GM21367 (cell line): ENCODE results near the gene CDC42BPB.
A peak's percentile ranks its signal among the peaks of the same experiment; 100 is the strongest.

Source experiments
- ATAC-seq: cut with Tn5 transposase; IDR thresholded peaks from one replicate; pipeline ENCODE4 v1.9.1; 2021; ENCODE audit not compliant: unreplicated experiment

CDC42BPB gene, protein sequence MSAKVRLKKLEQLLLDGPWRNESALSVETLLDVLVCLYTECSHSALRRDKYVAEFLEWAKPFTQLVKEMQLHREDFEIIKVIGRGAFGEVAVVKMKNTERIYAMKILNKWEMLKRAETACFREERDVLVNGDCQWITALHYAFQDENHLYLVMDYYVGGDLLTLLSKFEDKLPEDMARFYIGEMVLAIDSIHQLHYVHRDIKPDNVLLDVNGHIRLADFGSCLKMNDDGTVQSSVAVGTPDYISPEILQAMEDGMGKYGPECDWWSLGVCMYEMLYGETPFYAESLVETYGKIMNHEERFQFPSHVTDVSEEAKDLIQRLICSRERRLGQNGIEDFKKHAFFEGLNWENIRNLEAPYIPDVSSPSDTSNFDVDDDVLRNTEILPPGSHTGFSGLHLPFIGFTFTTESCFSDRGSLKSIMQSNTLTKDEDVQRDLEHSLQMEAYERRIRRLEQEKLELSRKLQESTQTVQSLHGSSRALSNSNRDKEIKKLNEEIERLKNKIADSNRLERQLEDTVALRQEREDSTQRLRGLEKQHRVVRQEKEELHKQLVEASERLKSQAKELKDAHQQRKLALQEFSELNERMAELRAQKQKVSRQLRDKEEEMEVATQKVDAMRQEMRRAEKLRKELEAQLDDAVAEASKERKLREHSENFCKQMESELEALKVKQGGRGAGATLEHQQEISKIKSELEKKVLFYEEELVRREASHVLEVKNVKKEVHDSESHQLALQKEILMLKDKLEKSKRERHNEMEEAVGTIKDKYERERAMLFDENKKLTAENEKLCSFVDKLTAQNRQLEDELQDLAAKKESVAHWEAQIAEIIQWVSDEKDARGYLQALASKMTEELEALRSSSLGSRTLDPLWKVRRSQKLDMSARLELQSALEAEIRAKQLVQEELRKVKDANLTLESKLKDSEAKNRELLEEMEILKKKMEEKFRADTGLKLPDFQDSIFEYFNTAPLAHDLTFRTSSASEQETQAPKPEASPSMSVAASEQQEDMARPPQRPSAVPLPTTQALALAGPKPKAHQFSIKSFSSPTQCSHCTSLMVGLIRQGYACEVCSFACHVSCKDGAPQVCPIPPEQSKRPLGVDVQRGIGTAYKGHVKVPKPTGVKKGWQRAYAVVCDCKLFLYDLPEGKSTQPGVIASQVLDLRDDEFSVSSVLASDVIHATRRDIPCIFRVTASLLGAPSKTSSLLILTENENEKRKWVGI (N-terminal part only)

DNA sequence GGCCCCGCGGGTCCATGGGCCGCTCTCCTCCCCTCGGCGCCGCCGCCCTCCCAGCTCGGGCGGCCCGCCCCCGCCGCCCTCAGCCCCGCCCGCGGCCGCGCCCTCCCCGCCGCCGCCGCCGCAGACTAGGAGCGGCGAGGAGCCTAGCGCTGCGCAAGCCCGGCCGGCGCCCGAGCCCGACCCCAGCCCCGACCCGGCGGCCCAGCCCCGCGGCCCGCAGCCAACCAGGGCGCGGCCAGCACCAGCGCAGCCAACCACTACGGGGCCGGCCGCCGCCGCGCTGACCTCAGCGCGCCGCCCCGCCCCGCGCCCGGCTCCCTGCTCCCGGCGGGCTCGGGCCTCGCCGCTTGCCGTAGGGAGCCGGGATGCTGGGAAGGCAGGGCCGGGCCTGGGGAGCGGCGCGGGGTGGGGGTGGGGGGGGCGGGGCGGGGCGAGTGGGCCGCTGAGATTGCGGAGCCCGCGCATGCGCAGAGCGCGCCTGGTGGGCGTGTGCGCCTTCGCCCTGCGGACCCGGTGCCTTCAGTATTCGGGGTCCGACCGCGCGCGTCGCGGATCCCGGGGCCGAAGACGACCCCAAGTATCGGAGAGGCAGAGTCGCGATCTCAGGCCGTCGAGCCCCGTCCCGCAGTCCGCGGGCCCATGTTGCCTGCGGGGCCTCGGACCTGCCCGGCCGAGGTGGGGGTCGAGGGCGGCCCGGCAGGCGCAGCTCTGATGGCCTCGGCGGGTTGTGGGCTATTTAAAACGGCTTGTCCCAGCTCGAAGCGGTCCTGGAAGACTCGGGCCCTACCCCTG lies at the start of gene CDC42BPB:
CDC42BPB (minus strand) TSS at position 178 of the 792 bp plus-strand sequence. CDS start 376 bp downstream, outside the sequence.
- peak; percentile 69 for ATAC-seq

DNA sequence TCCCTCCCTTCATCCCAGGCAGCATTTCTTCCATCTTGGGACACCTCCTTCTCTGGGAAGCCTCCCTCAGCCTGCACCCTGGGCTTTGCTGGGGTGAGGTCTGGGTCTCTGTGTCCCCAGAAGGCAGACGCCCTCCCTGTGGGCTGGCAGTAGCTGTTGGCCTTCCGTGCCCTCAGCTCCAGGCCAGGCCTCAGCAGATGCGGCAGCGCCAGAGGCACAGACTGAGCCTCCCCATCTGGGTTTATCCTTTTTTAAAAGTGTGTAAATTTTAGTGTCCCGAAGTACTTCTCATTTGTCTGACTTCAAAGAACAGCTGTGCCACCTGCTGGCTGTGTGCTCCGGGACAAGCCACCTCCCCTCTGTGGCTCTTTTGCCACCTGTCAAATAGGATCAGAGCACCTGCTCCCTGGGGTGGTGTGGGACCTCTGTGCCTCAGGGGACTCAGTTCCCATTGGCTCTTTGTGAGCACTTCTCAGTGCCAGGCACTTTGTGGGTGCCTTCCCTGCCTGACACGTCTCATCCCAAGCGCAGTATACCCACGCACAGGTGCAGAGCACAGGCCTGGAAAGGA lies 48.3 kb upstream of the CDC42BPB start:
- ATAC-seq, result no peak

- ATAC-seq, result no peak
Measured at GRCh38 chr14:103104654-103105452, 47.5 kb upstream of the CDC42BPB start.

DNA sequence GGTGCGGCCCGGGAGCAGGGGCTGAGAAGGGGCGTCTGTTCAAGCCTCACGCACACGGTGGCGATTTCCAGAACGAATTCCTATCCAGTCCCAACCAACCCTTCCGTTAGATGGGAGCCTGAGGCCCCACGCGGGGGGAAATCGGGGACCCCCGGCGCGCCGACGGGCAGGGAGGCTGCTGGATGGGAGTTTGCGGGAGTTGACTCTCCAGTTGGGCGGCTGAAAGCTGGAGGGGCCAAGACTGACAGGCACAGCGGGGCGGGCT lies 47.0 kb upstream of the CDC42BPB start:
- ATAC-seq, result no peak

DNA sequence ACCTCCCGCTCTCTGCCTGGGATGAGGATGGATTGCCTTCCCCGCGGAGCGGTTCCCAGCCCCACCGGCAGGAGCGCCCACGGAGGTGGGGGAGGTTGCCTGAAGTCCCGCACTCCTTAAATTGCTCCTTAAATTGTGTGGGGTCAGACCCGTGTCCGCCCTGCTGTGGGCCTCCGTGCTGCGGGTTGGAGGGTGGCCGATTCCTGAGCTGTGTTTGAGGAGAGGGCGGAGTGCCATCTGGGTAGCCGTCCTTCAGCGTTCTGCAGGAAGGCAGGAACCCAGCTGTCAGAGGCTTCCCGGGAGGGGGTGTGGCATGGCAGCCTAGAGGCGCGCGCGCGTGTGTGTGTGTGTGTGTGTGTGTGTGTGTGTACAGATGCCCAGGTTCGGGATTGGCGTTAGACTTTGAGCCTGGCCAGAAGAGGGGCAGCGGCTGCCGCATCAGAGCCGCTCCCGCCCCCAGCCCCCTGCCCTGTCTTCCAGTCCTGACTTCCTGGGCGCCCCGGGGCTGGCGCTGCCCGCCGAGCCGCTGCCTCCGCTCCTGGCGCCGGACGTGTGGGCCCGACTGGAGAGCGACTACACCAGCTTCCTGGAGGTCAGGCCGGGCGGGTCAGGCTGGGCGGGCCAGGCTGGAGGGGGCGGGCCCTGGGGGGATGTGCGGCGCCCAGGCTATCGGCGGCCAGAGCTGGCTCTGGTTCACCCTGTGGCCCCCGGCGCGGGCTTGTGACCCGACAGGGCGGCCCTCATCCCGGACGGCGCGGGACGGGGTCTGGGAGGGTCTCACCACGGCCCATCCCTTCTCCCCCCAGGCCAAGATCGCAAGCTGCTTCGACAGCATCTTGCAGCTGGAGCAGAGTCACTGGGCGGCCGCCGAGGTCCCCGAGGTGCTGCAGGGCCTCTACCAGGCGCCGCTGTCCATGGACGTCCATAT lies 46.4 kb upstream of the CDC42BPB start:
- no peak for ATAC-seq

GRCh38 chr14:103102689-103103260 lies 45.4 kb upstream of the CDC42BPB start:
- ATAC-seq, result no peak

DNA sequence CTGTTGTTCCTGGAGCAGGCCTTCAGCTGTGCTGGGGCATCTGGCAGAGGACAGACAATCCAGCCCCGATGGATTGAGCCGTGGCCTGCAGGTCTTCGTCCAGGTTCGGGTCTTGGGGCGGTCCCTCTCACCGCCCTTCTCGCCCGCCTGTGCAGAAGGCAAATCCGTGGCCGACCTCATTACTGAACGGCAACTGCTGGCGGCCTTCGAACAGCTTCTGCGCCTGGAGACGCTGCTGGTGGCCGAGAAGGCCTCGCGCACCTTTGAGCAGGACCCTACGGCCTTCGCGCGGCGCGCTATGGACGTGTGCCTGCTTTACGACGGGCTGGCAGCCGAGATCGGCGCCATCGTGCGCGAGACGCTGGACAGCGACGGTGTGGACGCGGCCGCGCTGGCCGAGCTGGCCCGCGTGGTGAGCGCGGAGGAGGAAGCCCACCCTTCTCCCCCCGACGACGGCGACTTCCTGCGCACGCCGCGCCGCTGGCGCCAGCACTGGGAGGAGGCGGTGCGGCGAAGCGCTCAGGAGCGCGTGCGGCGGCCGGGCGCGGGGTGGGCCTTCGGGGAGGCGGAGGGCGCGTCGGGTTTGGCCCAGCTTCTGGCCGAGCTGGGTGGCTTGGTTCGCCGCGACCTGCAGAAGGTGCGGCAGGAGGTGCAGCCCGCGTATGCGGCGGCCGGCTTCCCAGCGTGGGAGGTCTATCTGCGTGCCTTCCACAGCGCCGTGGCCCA lies 44.8 kb upstream of the CDC42BPB start:
- ATAC-seq, result no peak

DNA sequence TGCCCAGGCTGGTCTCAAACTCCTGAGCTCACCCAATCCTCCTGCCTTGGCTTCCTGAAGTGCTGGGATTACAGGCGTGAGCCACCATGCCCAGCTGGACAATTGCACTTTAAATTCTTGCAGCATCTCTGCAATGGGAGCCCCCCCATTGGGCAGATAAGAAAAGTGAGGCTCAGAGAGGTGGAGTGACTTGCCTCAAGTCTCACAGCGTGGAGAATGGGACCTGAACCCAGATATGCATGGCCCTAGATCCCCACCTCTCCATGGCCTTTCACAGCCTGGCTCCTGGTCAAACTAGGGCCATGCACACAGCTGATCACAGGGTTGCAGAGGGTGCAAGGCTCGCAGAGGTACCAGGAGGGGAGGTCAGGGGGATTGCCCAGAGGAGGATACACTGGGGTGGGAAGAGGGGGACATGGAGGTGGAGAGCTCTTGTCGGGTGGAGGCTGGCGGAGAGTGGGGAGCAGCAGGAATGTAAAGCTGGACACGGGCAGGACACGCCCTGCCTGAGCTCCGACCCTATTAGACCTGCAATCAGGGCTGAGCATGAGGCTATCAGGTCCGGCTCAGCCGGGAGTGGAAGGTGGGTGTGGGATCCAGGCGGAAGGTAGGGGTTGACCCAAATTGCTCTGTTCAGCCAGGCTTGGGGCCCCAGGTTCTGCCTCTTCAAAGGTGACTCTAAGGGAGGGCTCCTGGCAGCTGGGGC lies 44.1 kb upstream of the CDC42BPB start:
- no peak for ATAC-seq

- no peak for ATAC-seq
Measured at GRCh38 chr14:103100281-103101121, 43.2 kb upstream of the CDC42BPB start.

- no peak for ATAC-seq
Measured at GRCh38 chr14:103099733-103100280, 42.5 kb upstream of the CDC42BPB start.

- ATAC-seq, result no peak
Measured at GRCh38 chr14:103099081-103099732, 41.9 kb upstream of the CDC42BPB start.

- no peak for ATAC-seq
Measured at GRCh38 chr14:103097994-103098957, 40.9 kb upstream of the CDC42BPB start.

GRCh38 chr14:103097244-103097993 lies 40.1 kb upstream of the CDC42BPB start:
- ATAC-seq, result no peak
